HCT116 (cell line): Measurements from ENCODE around the gene PRKG1. TPM values are rescaled to one million over a fixed set of nuclear protein-coding genes. Genes with fewer than 3 reads are reported as not detected.

Experiments used
- ATAC-seq: fragments of 200-7000 bp; cut with Tn5 transposase; 2 replicates; pipeline ENCODE4 v1.9.1; 2020; ENCODE audit warnings: mild to moderate bottlenecking, moderate library complexity
- BruUV-seq: library from RNA; stranded (reverse); fragments of 400-500 nt; replicated peaks from 2 replicates; lab custom pipeline; 2021; lab: Mats Ljungman, UMichigan
- CTCF ChIA-PET: fragments of 300-600 bp; sonication (Branson Sonifier 250); formaldehyde crosslinking; loops from one replicate; lab custom pipeline; 2021; ENCODE audit warnings: antibody characterized with exemption; lab: Charles Lee
- POLR2A ChIA-PET: fragments of 300-600, 350-600 bp; sonication (Branson Sonifier 250); formaldehyde crosslinking; loops from one replicate; lab custom pipeline; 2021; ENCODE audit warnings: antibody characterized with exemption; lab: Charles Lee
- RAD21 ChIA-PET, 2 experiments: fragments of 300-600 bp; sonication (Branson Sonifier 250); formaldehyde crosslinking; loops; one replicate each; lab custom pipeline; 2023; ENCODE audit warnings: low total read pairs in 2 of 2; ENCODE audit not compliant: uncharacterized antibody in 2 of 2, unreplicated experiment in 2 of 2, low non-redundant PET in 1 of 2; lab: Charles Lee
- DNase-seq: peaks from one replicate; pipeline ENCODE4 v3.0.0-alpha.2; 2010; ENCODE audit warnings: low read depth, low spot score
- H2AFZ ChIP-seq: fragments of 200-600 bp; shearing (Covaris generic), sonication (generic); 2 replicates; pipeline ENCODE4 v1.6.1; 2017; ENCODE audit warnings: low read depth, mixed run types, mixed read lengths, antibody characterized with exemption, low read length; ENCODE audit not compliant: poor library complexity, severe bottlenecking
- H3K27ac ChIP-seq: 2 replicates; pipeline ENCODE4 v1.5.1; 2012; ENCODE audit warnings: low read depth, low read length
- H3K27me3 ChIP-seq: fragments of 200-600 bp; sonication (generic); 2 replicates; pipeline ENCODE4 v1.6.1; 2016; ENCODE audit warnings: mixed run types, low read length, mixed read lengths; ENCODE audit not compliant: insufficient read depth
- H3K36me3 ChIP-seq, 2 experiments: fragments of 200-500 bp in 1 of 2; fragments of 200-600 bp in 1 of 2; sonication (Bioruptor generic) in 1 of 2; sonication (generic) in 1 of 2; 2 replicates each; pipeline versions ENCODE4 v1.5.1 to v1.6.1; 2014 to 2016; ENCODE audit warnings: low read length in 2 of 2, inconsistent platforms in 1 of 2, mixed read lengths in 1 of 2, mixed run types in 1 of 2; ENCODE audit not compliant: insufficient read depth in 2 of 2, control insufficient read depth in 1 of 2
- H3K4me1 ChIP-seq, 2 experiments: fragments of 200-600 bp in 1 of 2; sonication (generic) in 1 of 2; 2 replicates each; pipeline versions ENCODE4 v1.5.1 to v1.6.1; 2012 to 2017; ENCODE audit warnings: low read length in 2 of 2, inconsistent platforms in 1 of 2, mild to moderate bottlenecking in 1 of 2, mixed read lengths in 1 of 2, mixed run types in 1 of 2, moderate library complexity in 1 of 2; ENCODE audit not compliant: insufficient read depth in 2 of 2, control insufficient read depth in 1 of 2
- H3K4me2 ChIP-seq: fragments of 200-600 bp; sonication (generic); 2 replicates; pipeline ENCODE4 v1.6.1; 2017; ENCODE audit warnings: mixed run types, low read length, mixed read lengths
- H3K4me3 ChIP-seq, 2 experiments: fragments of 200-600 bp in 1 of 2; sonication (generic) in 1 of 2; replicated peaks in 1 of 2; 2 replicates each; pipeline ENCODE4 v1.5.1; 2011 to 2016; ENCODE audit warnings: low read length in 2 of 2, control low read depth in 1 of 2, low read depth in 1 of 2, mild to moderate bottlenecking in 1 of 2, mixed read lengths in 1 of 2, mixed run types in 1 of 2
- H3K79me2 ChIP-seq: fragments of 200-600 bp; sonication (generic); 2 replicates; pipeline ENCODE4 v1.6.1; 2017; ENCODE audit warnings: mild to moderate bottlenecking, mixed run types, low read length, moderate library complexity, mixed read lengths; ENCODE audit not compliant: insufficient read depth
- H3K9ac ChIP-seq: fragments of 200-600 bp; sonication (generic); 2 replicates; pipeline ENCODE4 v1.6.1; 2016; ENCODE audit warnings: low read length, mixed read lengths
- H3K9me2 ChIP-seq: fragments of 200-600 bp; sonication (generic), shearing (Covaris generic); 2 replicates; pipeline ENCODE4 v1.6.1; 2017; ENCODE audit warnings: mixed run types, mild to moderate bottlenecking, moderate library complexity; ENCODE audit not compliant: insufficient read depth
- H3K9me3 ChIP-seq, 2 experiments: fragments of 200-500 bp in 1 of 2; fragments of 200-600 bp in 1 of 2; sonication (Bioruptor generic) in 1 of 2; sonication (generic) in 1 of 2; 2 replicates each; pipeline ENCODE4 v1.6.1; 2014 to 2017; ENCODE audit warnings: low read length in 2 of 2, mixed read lengths in 2 of 2, inconsistent platforms in 1 of 2, low read depth in 1 of 2, mild to moderate bottlenecking in 1 of 2, mixed run types in 1 of 2, moderate library complexity in 1 of 2; ENCODE audit not compliant: control insufficient read depth in 1 of 2, insufficient read depth in 1 of 2
- H4K20me1 ChIP-seq: fragments of 200-600 bp; sonication (generic), shearing (Covaris generic); 2 replicates; pipeline ENCODE4 v1.6.1; 2017; ENCODE audit warnings: mixed run types, mild to moderate bottlenecking, moderate library complexity; ENCODE audit not compliant: insufficient read depth
- CBX3 ChIP-seq: IDR thresholded peaks from 2 replicates; pipeline ENCODE4 v1.6.1; 2012; ENCODE audit warnings: low read depth
- FOSL1 ChIP-seq: IDR thresholded peaks from 2 replicates; pipeline ENCODE4 v1.6.1; 2012; ENCODE audit warnings: low read depth
- MAX ChIP-seq: IDR thresholded peaks from 2 replicates; pipeline ENCODE4 v1.6.1; 2012
- RAD21 ChIP-seq: IDR thresholded peaks from 2 replicates; pipeline ENCODE4 v1.6.1; 2012; ENCODE audit warnings: low read depth, mild to moderate bottlenecking
- ZNF274 ChIP-seq: fragments of 200-500 bp; sonication (Bioruptor generic); IDR thresholded peaks from 2 replicates; pipeline ENCODE4 v1.6.1; 2014; ENCODE audit warnings: mild to moderate bottlenecking, low read depth, low read length, inconsistent platforms
- intact Hi-C: fragments of 100-400 bp; cut with micrococcal nuclease; formaldehyde crosslinking; loops from 2 replicates; pipeline ENCODE4 v1.10.0; 2022
- total RNA-seq: library from RNA; stranded (reverse); gene quantifications from one replicate; pipeline ENCODE4 v1.2.1, GENCODE V29; 2021; ENCODE audit not compliant: unreplicated experiment
- TF ChIP-seq, protein P1 (sequence below): IDR thresholded peaks from 2 replicates; pipeline ENCODE4 v1.6.1; 2012; ENCODE audit warnings: low read depth

PRKG1 gene
- total RNA-seq, 1 experiment from 2014 or later, result 1.4 TPM

DNA sequence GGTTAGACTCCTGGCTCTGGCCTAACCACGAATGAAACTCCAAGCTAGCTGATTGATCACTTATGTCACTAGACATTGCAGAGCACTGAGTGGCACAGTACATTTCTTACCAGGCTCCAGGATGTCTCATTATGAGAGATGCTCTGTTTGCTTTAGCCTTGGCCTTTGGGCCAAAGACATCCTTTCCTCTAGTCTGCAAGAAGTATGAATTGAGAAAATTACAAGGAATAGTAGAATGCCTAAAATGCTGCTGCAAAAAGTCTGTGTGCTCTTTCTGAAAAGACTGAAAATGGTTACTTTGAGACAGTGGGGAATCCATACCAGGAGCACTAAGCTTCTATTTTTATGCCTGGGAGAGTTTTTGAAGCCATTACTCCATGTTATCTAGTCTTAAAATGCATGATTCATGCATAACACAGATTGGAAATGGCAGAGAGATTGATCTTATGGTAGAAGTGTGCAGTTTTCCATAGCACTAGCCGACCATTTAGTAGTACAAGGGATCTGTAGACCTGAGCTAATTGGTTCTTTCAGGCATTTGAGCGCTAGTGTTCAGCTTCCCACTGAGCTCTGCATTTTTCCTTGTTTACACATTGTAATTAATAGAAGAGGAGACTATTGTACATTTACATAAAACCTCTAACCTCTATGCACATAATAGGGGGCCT is 303.8 kb downstream of the PRKG1 start:
- H3K27me3 ChIP-seq, result peaks cover 2% of the 10 kb centered on the region
- ChIA-PET CTCF (interaction anchor here (3.0 kb wide), 1 partner anchor 11 kb away, joined by 11 read pairs; no protein-coding TSS in a partner anchor), RAD21 (no interaction called here), POLR2A (no interaction called here)
- no peaks in the 10 kb centered on the region for H3K36me3 ChIP-seq
- no peak overlapping the region for H3K27ac ChIP-seq
- TF ChIP-seq, protein P1, sequence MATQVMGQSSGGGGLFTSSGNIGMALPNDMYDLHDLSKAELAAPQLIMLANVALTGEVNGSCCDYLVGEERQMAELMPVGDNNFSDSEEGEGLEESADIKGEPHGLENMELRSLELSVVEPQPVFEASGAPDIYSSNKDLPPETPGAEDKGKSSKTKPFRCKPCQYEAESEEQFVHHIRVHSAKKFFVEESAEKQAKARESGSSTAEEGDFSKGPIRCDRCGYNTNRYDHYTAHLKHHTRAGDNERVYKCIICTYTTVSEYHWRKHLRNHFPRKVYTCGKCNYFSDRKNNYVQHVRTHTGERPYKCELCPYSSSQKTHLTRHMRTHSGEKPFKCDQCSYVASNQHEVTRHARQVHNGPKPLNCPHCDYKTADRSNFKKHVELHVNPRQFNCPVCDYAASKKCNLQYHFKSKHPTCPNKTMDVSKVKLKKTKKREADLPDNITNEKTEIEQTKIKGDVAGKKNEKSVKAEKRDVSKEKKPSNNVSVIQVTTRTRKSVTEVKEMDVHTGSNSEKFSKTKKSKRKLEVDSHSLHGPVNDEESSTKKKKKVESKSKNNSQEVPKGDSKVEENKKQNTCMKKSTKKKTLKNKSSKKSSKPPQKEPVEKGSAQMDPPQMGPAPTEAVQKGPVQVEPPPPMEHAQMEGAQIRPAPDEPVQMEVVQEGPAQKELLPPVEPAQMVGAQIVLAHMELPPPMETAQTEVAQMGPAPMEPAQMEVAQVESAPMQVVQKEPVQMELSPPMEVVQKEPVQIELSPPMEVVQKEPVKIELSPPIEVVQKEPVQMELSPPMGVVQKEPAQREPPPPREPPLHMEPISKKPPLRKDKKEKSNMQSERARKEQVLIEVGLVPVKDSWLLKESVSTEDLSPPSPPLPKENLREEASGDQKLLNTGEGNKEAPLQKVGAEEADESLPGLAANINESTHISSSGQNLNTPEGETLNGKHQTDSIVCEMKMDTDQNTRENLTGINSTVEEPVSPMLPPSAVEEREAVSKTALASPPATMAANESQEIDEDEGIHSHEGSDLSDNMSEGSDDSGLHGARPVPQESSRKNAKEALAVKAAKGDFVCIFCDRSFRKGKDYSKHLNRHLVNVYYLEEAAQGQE, result no peak
- no peak for TF ChIP-seq MAX
- H3K4me2 ChIP-seq, result no peak overlapping the region
- H2AFZ ChIP-seq, result no peak overlapping the region
- H3K4me1 ChIP-seq, result no peaks in the 10 kb centered on the region
- DNase-seq (no peak), ATAC-seq (no peak)
- H3K9ac ChIP-seq, result no peak overlapping the region
- intact Hi-C loops, result no loop called here
- H3K9me3 ChIP-seq, result no peaks in the 10 kb centered on the region
- BruUV-seq, result no TSS peak
- H3K4me3 ChIP-seq, result no peak overlapping the region
- H3K9me2 ChIP-seq, result no peaks in the 10 kb centered on the region
- H4K20me1 ChIP-seq, result no peaks in the 10 kb centered on the region
- H3K79me2 ChIP-seq, result no peaks in the 10 kb centered on the region

- Histone ChIP-seq H3K27ac (no peak overlapping the region), H3K36me3 (no peaks in the 10 kb centered on the region), H3K4me3 (no peak overlapping the region), H3K27me3 (peaks cover 7% of the 10 kb centered on the region; the same call in 1 of the 2 replicates), H3K9me3 (no peaks in the 10 kb centered on the region)
- intact Hi-C loops, result no loop called here
- ATAC-seq, result no peak
- TF ChIP-seq RAD21, result no peak
- no peak for TF ChIP-seq FOSL1
- no peak for TF ChIP-seq CBX3
- TF ChIP-seq ZNF274, result no peak
- TF ChIP-seq, all 23 proteins: peak for 0
- no peak overlapping the region for H3K9ac ChIP-seq
- no peaks in the 10 kb centered on the region for H3K79me2 ChIP-seq
- no peaks in the 10 kb centered on the region for H3K4me1 ChIP-seq
- RAD21 ChIA-PET, result no interaction called here
- POLR2A ChIA-PET, result no interaction called here
- CTCF ChIA-PET, result no interaction called here
- BruUV-seq, result no TSS peak
- no peak for DNase-seq
- H2AFZ ChIP-seq, result no peak overlapping the region
- H4K20me1 ChIP-seq, result no peaks in the 10 kb centered on the region
- H3K4me2 ChIP-seq, result no peak overlapping the region
- H3K9me2 ChIP-seq, result no peaks in the 10 kb centered on the region
Measured at GRCh38 chr10:51382181-51382580, 307.9 kb downstream of the PRKG1 start.
